ENCODE measurements around the gene ATXN10. TPM values are rescaled to one million over a fixed set of nuclear protein-coding genes. Genes with fewer than 3 reads are reported as not detected.

Gene ATXN10
- total and polyA plus RNA-seq, 2 of the 8 experiments (the other 6 are each of a cell fraction or from before 2014, with no cell fraction given), result 134 to 210 TPM

GRCh38 chr22:45845076-45845487 lies 173.4 kb downstream of the ATXN10 start (continued):
- TF ChIP-seq EP300 (IDR thresholded peaks at IDR 0.05; ENCODE audit: borderline replicate concordance in 1 of 2, low read depth in 2 of 2, low read length in 2 of 2) (no peak), TBP (IDR thresholded peaks at IDR 0.05; ENCODE audit: low read depth, low read length) (no peak), E2F6 (IDR thresholded peaks at IDR 0.05) (no peak), GABPA (IDR thresholded peaks at IDR 0.05; ENCODE audit: borderline replicate concordance, insufficient read depth, low read length) (no peak), HDAC6 (IDR thresholded peaks at IDR 0.05; ENCODE audit: low read depth, low read length) (no peak), PHF8 (conservative IDR thresholded peaks at IDR 0.05; ENCODE audit: low read depth, low read length) (no peak), SAP30 (IDR thresholded peaks at IDR 0.05; ENCODE audit: insufficient read depth, insufficient replicate concordance, low read length) (no peak)

Measured in H1 (cell line).